ENCODE measurements around the gene CNTNAP2. TPM values are rescaled to one million over a fixed set of nuclear protein-coding genes. Genes with fewer than 3 reads are reported as not detected.

Gene CNTNAP2
- total RNA-seq, 1 donor = 7.6 TPM

GRCh38 chr7:146375170-146375569 is 258.6 kb downstream of the CNTNAP2 start:
- no peaks in the 10 kb centered on the region for H3K36me3 ChIP-seq (ENCODE audit: insufficient read depth, low read length)
- H2AFZ ChIP-seq (ENCODE audit: low read length) = no peak overlapping the region
- H3K79me2 ChIP-seq (ENCODE audit: insufficient read depth, low read length) = no peaks in the 10 kb centered on the region
- no peaks in the 10 kb centered on the region for H3K9me3 ChIP-seq (ENCODE audit: low read depth, low read length)
- no peaks in the 10 kb centered on the region for H3K27me3 ChIP-seq (ENCODE audit: insufficient read depth, low read length)
- no peaks in the 10 kb centered on the region for H3K4me1 ChIP-seq (ENCODE audit: insufficient read depth, low read length)
- H3K27ac ChIP-seq (ENCODE audit: low read depth, low read length) = no peak overlapping the region
- no peak overlapping the region for H3K4me3 ChIP-seq (ENCODE audit: insufficient read depth, low read length)
- H3K4me2 ChIP-seq (ENCODE audit: insufficient read depth, low read length) = no peak overlapping the region
- DNase-seq (ENCODE audit: insufficient read length, low spot score, missing footprints) = no peak
- H4K20me1 ChIP-seq (ENCODE audit: insufficient read depth, low read length) = no peaks in the 10 kb centered on the region
- TF ChIP-seq, protein P1, sequence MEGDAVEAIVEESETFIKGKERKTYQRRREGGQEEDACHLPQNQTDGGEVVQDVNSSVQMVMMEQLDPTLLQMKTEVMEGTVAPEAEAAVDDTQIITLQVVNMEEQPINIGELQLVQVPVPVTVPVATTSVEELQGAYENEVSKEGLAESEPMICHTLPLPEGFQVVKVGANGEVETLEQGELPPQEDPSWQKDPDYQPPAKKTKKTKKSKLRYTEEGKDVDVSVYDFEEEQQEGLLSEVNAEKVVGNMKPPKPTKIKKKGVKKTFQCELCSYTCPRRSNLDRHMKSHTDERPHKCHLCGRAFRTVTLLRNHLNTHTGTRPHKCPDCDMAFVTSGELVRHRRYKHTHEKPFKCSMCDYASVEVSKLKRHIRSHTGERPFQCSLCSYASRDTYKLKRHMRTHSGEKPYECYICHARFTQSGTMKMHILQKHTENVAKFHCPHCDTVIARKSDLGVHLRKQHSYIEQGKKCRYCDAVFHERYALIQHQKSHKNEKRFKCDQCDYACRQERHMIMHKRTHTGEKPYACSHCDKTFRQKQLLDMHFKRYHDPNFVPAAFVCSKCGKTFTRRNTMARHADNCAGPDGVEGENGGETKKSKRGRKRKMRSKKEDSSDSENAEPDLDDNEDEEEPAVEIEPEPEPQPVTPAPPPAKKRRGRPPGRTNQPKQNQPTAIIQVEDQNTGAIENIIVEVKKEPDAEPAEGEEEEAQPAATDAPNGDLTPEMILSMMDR (IDR thresholded peaks at IDR 0.05; ENCODE audit: extremely low read depth, low read depth, low read length) = no peak

- H3K79me2 ChIP-seq (ENCODE audit: insufficient read depth, low read length) = no peaks in the 10 kb centered on the region
- TF ChIP-seq, protein P1 (IDR thresholded peaks at IDR 0.05; ENCODE audit: extremely low read depth, low read depth, low read length) = no peak
These were observed 261.6 kb downstream of the CNTNAP2 start for GRCh38 chr7:146378196-146378595.

DNA sequence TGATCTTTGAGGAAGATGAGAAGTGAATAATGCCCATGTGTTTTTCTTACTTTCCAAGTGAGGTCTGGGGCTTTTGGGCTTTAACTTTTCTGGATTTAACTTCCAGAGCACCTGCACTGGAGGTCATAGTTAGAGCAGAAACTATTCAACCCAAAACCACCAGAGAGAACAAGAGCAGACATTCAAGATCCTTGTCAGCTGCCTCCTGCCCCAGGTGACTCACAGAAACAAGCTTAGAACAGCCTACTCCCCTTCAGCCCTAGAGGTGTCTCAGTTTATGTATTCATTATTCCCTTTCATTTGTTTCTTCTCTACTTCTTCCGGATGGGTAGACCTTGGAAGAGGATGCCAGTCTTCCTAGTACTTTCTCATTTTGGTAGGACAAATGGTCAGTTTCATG is 270.5 kb downstream of the CNTNAP2 start:
- Histone ChIP-seq H3K4me3 (ENCODE audit: insufficient read depth, low read length) (no peak overlapping the region), H3K27ac (ENCODE audit: low read depth, low read length) (no peak overlapping the region), H3K9me3 (ENCODE audit: low read depth, low read length) (no peaks in the 10 kb centered on the region), H4K20me1 (ENCODE audit: insufficient read depth, low read length) (no peaks in the 10 kb centered on the region), H3K4me2 (ENCODE audit: insufficient read depth, low read length) (no peak overlapping the region), H3K79me2 (ENCODE audit: insufficient read depth, low read length) (no peaks in the 10 kb centered on the region), H3K36me3 (ENCODE audit: insufficient read depth, low read length) (no peaks in the 10 kb centered on the region), H2AFZ (ENCODE audit: low read length) (no peak overlapping the region), H3K4me1 (ENCODE audit: insufficient read depth, low read length) (no peaks in the 10 kb centered on the region), H3K27me3 (ENCODE audit: insufficient read depth, low read length) (no peaks in the 10 kb centered on the region)
- TF ChIP-seq, protein P1 (IDR thresholded peaks at IDR 0.05; ENCODE audit: extremely low read depth, low read depth, low read length) = no peak
- DNase-seq (ENCODE audit: insufficient read length, low spot score, missing footprints) = no peak

More at GRCh38 chr7:146378196-146378595, 261.6 kb downstream of the CNTNAP2 start:
- no peaks in the 10 kb centered on the region for H3K9me3 ChIP-seq (ENCODE audit: low read depth, low read length)
- H2AFZ ChIP-seq (ENCODE audit: low read length) = no peak overlapping the region
- no peaks in the 10 kb centered on the region for H3K27me3 ChIP-seq (ENCODE audit: insufficient read depth, low read length)
- DNase-seq (ENCODE audit: insufficient read length, low spot score, missing footprints) = no peak
- no peak overlapping the region for H3K4me3 ChIP-seq (ENCODE audit: insufficient read depth, low read length)
- no peak overlapping the region for H3K27ac ChIP-seq (ENCODE audit: low read depth, low read length)
- H3K4me2 ChIP-seq (ENCODE audit: insufficient read depth, low read length) = no peak overlapping the region
- no peaks in the 10 kb centered on the region for H3K4me1 ChIP-seq (ENCODE audit: insufficient read depth, low read length)
- no peaks in the 10 kb centered on the region for H4K20me1 ChIP-seq (ENCODE audit: insufficient read depth, low read length)
- no peaks in the 10 kb centered on the region for H3K36me3 ChIP-seq (ENCODE audit: insufficient read depth, low read length)

- H3K4me2 ChIP-seq (ENCODE audit: insufficient read depth, low read length) = no peak overlapping the region
- TF ChIP-seq, protein P1 (IDR thresholded peaks at IDR 0.05; ENCODE audit: extremely low read depth, low read depth, low read length) = no peak
- H3K9me3 ChIP-seq (ENCODE audit: low read depth, low read length) = no peaks in the 10 kb centered on the region
- no peaks in the 10 kb centered on the region for H3K36me3 ChIP-seq (ENCODE audit: insufficient read depth, low read length)
- H3K4me1 ChIP-seq (ENCODE audit: insufficient read depth, low read length) = no peaks in the 10 kb centered on the region
- no peak overlapping the region for H2AFZ ChIP-seq (ENCODE audit: low read length)
- H3K4me3 ChIP-seq (ENCODE audit: insufficient read depth, low read length) = no peak overlapping the region
- no peak overlapping the region for H3K27ac ChIP-seq (ENCODE audit: low read depth, low read length)
- H4K20me1 ChIP-seq (ENCODE audit: insufficient read depth, low read length) = no peaks in the 10 kb centered on the region
- DNase-seq (ENCODE audit: insufficient read length, low spot score, missing footprints) = no peak
- no peaks in the 10 kb centered on the region for H3K27me3 ChIP-seq (ENCODE audit: insufficient read depth, low read length)
- H3K79me2 ChIP-seq (ENCODE audit: insufficient read depth, low read length) = no peaks in the 10 kb centered on the region
These were observed 272.3 kb downstream of the CNTNAP2 start for GRCh38 chr7:146388928-146389327.
